Raji (cell line): ENCODE data around the gene AP3S2.
A peak's percentile ranks its signal among the peaks of the same experiment; 100 is the strongest.

ENCODE experiments used
- POLR2A ChIP-seq: IDR thresholded peaks from 2 replicates; pipeline ENCODE4 v1.6.1; 2011; ENCODE audit warnings: low read depth, low read length, control low read depth; ENCODE audit not compliant: insufficient read depth

Gene AP3S2

DNA sequence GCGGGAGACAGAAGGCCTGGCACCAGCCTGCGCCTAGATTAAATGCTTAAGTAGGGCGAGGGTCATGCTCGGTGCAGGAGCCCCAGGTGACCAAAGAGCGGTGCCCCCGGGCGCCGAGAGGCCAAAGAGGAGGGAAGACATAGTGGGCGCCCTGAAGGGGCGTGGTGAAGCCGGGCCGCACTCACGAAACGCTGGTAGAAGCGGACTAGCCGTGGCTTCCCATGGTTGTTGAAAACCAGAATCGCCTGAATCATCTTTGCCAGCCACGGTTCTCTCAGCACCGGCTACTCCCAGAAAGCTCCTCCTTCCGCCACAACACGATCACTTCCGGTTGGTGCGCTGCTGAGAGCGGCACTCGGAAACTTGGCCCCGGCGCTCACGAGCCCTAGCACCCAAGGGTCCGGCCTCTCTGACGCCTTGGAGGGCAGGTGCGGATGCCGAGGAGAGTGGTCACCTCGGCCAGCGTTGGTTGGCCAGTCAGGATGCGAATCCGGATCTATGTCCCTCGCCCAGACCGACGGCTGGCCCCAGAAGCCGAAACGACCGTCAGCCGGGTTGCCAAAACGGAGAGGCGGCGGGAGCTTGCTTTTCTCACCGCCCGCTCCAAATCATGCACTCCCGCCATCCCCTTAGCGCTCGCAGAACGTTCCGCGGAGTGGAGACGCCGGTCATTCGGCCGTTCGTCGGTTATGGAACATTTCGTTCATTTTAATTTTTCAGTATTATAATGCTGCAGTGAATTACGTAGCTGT is at the start of gene AP3S2:
AP3S2 (minus strand) TSS at position 299 of the 752 bp plus-strand sequence; CDS start at position 254, 45 bp downstream.
- peak; percentile 89 for TF ChIP-seq POLR2A

DNA sequence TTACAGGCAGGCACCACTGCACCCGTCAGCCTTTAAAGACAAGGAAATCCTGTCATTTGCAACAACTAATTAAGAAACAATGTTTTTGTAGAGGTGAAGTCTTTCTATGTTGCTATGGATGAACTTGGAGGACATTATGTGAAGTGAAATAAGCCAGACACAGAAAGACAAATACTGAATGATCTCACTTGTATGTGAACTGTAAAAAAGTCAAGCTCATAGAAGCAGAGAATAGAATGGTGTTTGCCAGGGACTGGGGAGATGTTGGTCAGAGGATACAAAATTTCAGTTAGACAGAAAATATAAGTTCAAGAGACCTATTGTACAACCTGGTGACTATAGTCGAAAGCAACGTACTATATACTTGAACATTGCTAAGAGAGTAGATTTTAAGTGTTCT is 46.1 kb upstream of the AP3S2 start:
- no peak for TF ChIP-seq POLR2A

DNA sequence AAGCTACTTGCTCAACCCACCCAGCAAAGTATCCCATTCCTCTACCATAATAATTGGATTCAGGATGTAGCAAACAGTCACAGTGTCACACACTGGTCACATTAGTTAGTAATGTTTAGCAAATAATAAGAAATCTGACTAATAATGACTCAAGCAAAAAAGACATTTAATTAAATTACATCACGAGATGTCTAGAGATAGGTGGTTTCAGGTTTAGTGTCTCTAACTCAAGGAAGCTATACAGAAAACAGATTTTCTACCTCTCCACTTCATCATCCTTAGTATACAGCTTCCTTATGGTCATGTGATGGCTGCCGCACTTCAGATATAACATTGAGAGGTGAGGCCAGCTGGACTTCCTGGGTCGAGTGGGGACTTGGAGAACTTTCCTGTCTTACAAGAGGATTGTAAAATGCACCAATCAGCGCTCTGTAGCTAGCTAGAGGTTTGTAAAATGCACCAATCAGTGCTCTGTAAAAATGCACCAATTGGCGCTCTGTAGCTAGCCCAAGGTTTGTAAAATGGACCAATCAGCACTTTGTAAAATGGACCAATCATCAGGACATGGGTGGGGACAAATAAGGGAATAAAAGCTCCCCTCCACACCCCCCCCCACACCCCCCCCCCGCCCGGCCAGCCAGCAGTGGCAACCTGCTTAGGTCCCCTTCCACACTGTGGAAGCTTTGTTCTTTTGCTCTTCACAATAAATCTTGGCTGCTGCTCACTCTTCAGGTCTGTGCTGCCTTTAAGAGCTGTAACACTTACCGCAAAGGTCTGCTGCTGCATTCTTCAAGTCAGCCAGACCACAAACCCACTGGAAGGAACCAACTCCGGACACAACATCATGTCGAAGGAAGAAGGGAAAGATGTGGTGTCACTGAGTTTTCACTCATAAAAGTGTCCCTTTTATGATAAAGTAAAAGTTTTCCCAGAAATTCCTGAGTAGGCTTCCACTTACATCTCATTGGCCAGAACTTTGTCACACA is 43.9 kb upstream of the AP3S2 start:
- no peak for TF ChIP-seq POLR2A

DNA sequence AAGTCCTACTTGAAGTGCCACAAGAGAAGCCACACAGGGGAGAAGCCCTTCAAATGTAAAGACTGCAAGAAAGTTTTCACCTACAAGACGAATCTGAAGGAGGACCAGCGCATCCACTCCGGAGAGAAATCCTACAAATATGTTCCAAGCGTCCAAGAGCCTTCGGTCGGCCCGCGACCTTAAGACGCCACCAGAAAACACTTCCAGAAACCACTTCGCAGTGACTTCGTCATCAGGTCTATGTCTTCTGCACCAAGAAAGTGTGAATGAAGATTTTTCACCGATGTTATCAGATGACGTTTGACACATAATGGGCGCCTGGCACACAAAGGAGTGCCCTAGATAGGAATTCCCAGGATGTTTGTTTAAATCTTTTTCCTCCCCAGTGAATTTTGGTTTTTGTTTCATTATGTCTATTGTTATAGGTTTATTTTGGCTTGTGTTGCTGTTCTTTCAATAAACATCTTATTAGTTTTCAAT is 43.0 kb upstream of the AP3S2 start:
- TF ChIP-seq POLR2A: no peak

DNA sequence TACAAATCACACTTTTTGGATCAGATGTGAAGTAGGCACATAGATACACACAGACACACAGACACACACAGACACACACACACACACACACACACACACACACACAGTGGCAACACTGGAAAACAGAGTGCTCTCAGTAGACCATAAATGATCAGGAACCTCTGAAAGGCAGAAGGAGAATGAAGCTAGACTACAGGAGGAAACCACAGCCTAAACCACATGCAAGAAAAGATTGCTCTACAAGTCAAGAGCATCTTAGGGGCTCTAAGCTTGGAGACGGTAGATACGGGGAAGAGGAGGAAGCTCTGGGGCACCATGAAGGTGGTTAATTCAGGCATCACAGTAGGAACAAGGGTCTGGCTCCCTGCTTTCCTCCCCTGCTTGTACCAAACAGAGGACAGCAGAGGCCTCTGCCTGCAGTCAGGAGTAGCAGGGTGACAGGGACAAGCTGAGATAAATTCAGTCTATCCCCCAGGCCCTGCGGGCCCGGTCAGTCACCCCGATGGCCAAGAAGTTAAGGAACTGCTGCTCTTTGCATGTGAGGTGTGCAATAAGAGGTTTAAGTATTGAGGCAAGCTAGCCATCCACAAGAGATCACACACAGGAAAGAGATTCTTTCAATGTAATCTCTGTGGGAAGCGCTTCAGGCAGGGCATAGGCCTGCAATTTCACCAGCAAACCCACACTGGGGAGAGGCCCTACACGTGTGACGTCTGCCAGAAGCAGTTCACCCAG is 42.4 kb upstream of the AP3S2 start:
- TF ChIP-seq POLR2A: no peak

DNA sequence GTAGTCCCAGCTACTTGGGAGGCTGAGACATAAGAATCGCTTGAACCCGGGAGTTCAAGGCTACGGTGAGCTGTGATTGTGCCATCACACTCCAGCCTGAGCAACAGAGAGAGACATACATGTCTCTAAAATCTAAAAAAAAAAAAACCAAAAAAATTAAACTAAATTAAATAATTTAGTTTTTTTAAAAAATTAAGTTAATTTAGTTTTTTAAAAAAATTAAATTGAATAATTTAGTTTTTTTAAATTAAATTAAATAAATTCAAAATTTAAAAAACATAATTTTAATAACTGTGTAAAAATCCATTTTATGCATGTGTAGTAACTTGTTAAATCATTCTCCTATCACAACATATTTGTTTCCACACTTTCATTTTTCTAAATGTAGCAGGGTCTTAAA is 39.1 kb upstream of the AP3S2 start:
- no peak for TF ChIP-seq POLR2A

DNA sequence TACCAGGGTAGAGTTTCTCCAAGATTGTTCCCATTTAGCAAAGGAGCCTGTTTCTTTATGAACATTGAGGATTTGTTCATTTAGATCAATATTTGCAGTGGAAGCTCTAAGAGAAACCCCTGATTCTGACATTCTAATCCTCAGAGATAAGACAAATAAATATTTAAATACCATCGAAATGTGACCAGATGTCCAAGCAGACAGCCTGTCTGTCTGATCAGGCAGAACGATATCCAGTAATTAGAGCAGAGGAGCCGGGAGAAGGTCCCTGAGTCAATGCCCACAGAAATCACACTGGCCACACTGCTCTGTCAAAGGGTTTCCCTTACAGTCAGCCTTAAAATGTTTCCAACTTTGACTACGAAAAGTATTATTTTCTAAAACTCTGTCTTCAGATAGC is 34.6 kb upstream of the AP3S2 start:
- TF ChIP-seq POLR2A: no peak

DNA sequence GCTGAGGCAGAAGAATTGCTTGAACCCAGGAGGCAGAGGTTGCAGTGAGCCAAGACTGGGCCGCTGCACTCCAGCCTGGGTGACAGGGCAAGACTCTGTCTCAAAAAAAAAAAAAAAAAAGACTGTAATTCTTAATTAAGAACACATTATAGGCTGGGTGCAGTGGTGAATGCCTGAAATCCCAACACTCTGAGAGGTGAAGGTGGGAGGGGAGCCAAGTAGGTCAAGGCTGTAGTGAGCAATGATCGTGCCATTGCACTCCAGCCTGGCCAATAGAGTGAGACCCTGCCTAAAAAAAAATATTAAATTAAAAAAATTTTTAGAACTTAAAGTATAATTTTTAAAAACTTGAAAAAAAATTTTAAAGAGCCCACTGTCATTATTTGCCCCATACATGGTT is 32.4 kb upstream of the AP3S2 start:
- TF ChIP-seq POLR2A: no peak

DNA sequence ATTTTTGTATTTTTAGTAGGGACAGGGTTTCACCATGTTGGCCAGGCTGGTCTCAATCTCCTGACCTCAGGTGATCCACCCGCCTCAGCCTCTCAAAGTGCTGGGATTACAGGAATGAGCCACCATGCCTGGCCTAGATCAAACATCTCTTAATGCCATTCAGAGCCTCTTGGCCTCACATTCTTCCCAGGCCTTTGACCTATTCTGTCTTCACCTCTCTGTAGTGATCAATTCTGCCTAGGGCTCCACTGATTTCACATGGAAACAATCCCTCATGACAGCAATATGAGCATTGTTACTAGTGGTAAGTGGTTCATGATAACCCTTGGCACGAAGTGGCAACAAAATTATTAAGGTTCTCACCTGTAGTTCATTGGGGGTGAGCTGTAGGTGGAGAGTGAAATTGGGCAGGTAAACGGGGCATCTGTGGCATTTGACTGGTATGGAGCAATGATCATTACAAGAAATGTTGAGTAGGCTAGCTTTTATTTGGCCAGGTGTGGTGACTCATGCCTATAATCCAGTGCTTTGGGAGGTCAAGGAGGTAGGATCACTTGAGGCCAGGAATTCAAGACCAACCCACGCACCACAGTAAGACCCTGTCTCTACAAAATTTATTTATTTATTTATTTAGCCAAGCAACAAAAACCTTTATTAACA is 23.8 kb upstream of the AP3S2 start:
- no peak for TF ChIP-seq POLR2A

DNA sequence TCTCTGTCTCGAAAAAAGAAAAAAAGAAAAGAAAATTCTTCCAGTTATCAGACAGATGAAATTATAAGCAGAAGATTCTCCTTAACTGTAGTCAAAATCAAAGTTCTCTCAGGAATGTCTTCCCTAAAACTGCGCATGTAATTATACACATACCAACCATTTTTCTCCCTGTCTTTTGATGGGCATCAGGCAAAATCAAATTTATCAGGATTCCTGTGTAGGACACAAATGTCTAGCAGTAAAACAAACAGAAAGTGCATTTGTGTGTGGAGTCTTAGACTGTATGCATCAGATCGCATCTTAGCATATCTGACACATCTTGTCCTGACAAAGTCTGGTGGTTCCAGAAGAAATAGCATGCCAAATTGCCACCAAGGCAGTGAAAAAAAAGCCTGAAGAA is 22.9 kb upstream of the AP3S2 start:
- TF ChIP-seq POLR2A: no peak

DNA sequence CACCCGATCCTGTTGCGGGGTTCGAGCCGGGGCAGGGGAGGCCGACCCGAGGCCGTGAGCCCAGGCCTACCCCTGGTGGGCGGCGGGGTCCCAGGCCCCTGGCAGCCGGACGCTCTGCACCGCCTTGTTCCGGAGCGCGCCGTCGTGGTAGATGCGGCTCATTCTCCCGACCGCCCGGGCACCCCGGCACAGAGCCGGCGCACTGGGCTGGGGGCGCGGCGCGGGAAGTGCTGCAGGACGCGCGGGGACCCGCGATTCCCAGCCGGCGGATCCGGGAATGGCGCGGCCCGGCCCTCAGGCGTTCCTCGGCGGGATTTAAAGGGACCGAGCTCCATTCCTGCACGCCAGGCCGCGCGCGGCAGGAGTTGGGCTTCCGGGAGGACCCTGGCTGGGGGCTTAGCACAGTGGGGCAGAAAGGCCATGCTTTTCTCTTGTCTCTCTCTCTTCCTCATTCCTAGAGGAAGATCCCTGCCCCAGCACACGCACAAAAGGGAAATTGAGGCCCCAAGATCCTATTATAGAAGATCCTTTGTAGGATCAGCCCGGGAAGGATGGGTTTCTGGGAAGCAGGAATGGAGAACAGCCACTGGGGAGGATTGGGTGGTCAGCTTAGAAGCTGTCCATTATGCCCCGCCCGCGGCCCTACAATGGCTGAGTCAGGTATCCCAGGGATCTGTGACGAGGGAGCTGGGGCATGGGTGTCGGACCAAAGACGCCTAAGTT is 19.0 kb upstream of the AP3S2 start, which contains the start of gene ARPIN:
ARPIN (minus strand) TSS at position 279 of the 723 bp plus-strand sequence; CDS start at position 162, 117 bp downstream.
- TF ChIP-seq POLR2A: no peak

DNA sequence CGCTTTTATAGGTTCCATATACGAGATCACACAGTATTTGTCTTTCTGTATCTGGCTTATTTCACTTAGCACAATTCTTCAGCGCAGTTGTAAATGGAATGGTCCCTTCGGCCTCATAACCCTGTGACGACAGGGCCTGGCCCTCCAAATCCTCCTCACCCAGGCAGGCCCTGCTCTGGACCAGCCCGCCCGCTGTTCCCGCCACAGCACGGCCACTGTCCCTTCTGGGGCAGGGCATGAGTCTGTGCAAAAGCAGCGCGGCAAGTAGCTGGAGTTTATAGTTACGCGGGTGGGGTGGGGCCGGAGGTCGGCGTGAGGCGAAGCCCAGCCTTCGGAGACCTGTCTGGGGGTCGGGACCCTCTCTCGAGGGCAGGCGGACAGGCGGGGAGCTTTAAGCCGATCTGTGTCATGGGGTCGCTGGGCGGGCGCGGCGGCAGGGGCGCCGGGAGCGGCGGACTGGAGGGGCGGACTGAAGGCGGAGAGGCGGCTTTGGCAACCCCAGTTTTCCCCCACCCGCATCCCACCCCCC is 18.4 kb upstream of the AP3S2 start:
- no peak for TF ChIP-seq POLR2A

DNA sequence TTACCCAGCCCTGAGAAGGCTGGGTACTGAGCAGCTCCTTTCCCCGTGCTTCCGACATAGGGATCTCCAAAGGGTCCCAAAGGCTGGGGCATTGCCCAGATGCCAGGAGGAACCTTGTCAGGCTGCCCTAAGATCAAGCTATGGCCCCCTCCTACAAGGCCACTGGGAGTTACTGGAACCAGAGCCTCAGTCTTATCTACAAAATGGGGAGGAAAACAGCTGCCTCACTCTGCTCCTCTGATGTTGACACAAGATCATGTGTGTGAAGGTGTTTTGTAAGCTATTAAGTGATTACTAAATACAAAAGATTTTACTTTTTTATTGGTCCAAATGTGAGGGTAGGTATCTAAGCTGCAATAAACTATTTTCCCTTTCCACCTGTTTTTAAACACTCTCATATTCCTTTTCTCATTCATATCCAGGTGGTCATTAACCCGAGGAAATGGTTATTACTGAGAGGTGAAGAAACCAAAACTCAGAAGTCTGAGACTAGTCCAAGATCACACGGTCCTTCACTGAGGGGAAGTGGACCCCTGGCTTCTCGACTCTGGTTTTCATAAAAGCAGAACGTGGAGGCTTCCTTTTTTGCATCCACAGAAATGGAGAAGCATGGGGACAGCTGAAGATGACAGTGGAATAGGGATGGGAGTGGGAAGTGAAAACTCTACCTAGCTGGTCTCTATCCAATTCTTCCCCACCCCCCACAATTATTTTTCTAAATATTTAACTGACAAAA is 17.3 kb upstream of the AP3S2 start:
- no peak for TF ChIP-seq POLR2A
